Smooth muscle cell (in vitro differentiated cells): ENCODE measurements around the gene AQP4. TPM values are rescaled to one million over a fixed set of nuclear protein-coding genes. Genes with fewer than 3 reads are reported as not detected.

Experiments
- DNase-seq: peaks from one replicate; lab custom pipeline; 2025; ENCODE audit not compliant: unreplicated experiment; lab: John Stamatoyannopoulos, UW
- H2AFZ ChIP-seq: fragments of 200-600 bp; sonication (generic); 2 replicates; pipeline ENCODE4 v1.6.0; 2016; ENCODE audit warnings: antibody characterized with exemption, low read depth, mild to moderate bottlenecking
- H3F3A ChIP-seq: fragments of 200-600 bp; sonication (generic); 2 replicates; pipeline ENCODE4 v1.6.0; 2017; ENCODE audit warnings: antibody characterized with exemption, low read depth
- H3K27ac ChIP-seq: fragments of 200-600 bp; sonication (generic); 2 replicates; pipeline ENCODE4 v1.5.1; 2016; ENCODE audit warnings: low read depth, mild to moderate bottlenecking
- H3K27me3 ChIP-seq: fragments of 200-600 bp; sonication (generic); 2 replicates; pipeline ENCODE4 v1.6.1; 2016; ENCODE audit warnings: low read depth, mild to moderate bottlenecking
- H3K36me3 ChIP-seq: fragments of 200-600 bp; sonication (generic); 2 replicates; pipeline ENCODE4 v1.5.1; 2016; ENCODE audit warnings: low read depth
- H3K4me1 ChIP-seq: fragments of 200-600 bp; sonication (generic); 2 replicates; pipeline ENCODE4 v1.5.1; 2016; ENCODE audit warnings: low read depth
- H3K4me2 ChIP-seq: fragments of 200-600 bp; sonication (generic); 2 replicates; pipeline ENCODE4 v1.6.0; 2016; ENCODE audit warnings: mild to moderate bottlenecking
- H3K4me3 ChIP-seq: fragments of 200-600 bp; sonication (generic); 2 replicates; pipeline ENCODE4 v1.5.1; 2016; ENCODE audit warnings: mild to moderate bottlenecking
- H3K79me2 ChIP-seq: fragments of 200-600 bp; sonication (generic); 2 replicates; pipeline ENCODE4 v1.6.0; 2016; ENCODE audit warnings: low read depth, mild to moderate bottlenecking
- H3K9ac ChIP-seq: fragments of 200-600 bp; sonication (generic); 2 replicates; pipeline ENCODE4 v1.6.0; 2016; ENCODE audit warnings: low read depth
- H3K9me3 ChIP-seq: fragments of 200-600 bp; sonication (generic); replicated peaks from 2 replicates; pipeline ENCODE4 v1.5.1; 2016; ENCODE audit warnings: low read depth
- H4K20me1 ChIP-seq: fragments of 200-600 bp; sonication (generic); 2 replicates; pipeline ENCODE4 v1.6.0; 2016; ENCODE audit warnings: low read depth
- CTCF ChIP-seq: fragments of 200-600 bp; sonication (generic); IDR thresholded peaks from 2 replicates; pipeline ENCODE4 v1.5.1; 2017; ENCODE audit warnings: borderline replicate concordance, mild to moderate bottlenecking, antibody characterized with exemption; ENCODE audit not compliant: insufficient read depth, poor library complexity, severe bottlenecking
- whole genome bisulfite sequencing: methylation state at CpG from one replicate; pipeline ENCODE4 v1.1.7; 2016; ENCODE audit warnings: low lambda C conversion rate; 5-methylcytosine and 5-hydroxymethylcytosine counted together
- polyA plus RNA-seq: library from polyadenylated mRNA; unstranded; fragments of >200 nt; fragmentation: Nextera tagmentation; extraction: Ambion mirVana; gene quantifications from 2 replicates; pipeline ENCODE4 v1.2.1, GENCODE V29; 2016
- total RNA-seq: library from RNA; depleted of rRNA; stranded (reverse); fragments of >200 nt; gene quantifications from 2 replicates; pipeline ENCODE4 v1.2.3, GENCODE V29; 2014

The AQP4 gene
- total and polyA plus RNA-seq, 2 experiments from 2014 or later, result not detected

GRCh38 chr18:26812462-26812861 is 53.0 kb downstream of the AQP4 start:
- no peak overlapping the region for H3K4me3 ChIP-seq
- no peaks in the 10 kb centered on the region for H3K36me3 ChIP-seq
- no peak overlapping the region for H3K9ac ChIP-seq
- H3K4me2 ChIP-seq, result no peak overlapping the region
- no peak overlapping the region for H2AFZ ChIP-seq
- H3K9me3 ChIP-seq, result no peaks in the 10 kb centered on the region
- no peak for DNase-seq
- 90% methylated on average over 3 of the region's 3 CpGs for WGBS
- H3K27me3 ChIP-seq, result no peaks in the 10 kb centered on the region
- no peak overlapping the region for H3K27ac ChIP-seq
- no peaks in the 10 kb centered on the region for H3F3A ChIP-seq
- H3K79me2 ChIP-seq, result no peaks in the 10 kb centered on the region
- H4K20me1 ChIP-seq, result no peaks in the 10 kb centered on the region
- H3K4me1 ChIP-seq, result no peaks in the 10 kb centered on the region
- TF ChIP-seq CTCF, result no peak

- Histone ChIP-seq H3K9ac (no peak overlapping the region), H3K79me2 (no peaks in the 10 kb centered on the region), H3K4me3 (no peak overlapping the region), H2AFZ (no peak overlapping the region), H3K9me3 (no peaks in the 10 kb centered on the region), H3K4me1 (peaks cover 2% of the 10 kb centered on the region), H3K27me3 (no peaks in the 10 kb centered on the region), H3K4me2 (no peak overlapping the region), H3F3A (no peaks in the 10 kb centered on the region), H4K20me1 (no peaks in the 10 kb centered on the region), H3K36me3 (no peaks in the 10 kb centered on the region), H3K27ac (no peak overlapping the region)
- no peak for TF ChIP-seq CTCF
- 92% methylated on average over 5 of the region's 5 CpGs for WGBS
- no peak for DNase-seq
These were observed 56.2 kb downstream of the AQP4 start for GRCh38 chr18:26809346-26809745.

- Histone ChIP-seq H3K4me3 (no peak overlapping the region), H3K9ac (no peak overlapping the region), H3K4me1 (peaks cover 10% of the 10 kb centered on the region), H3K4me2 (no peak overlapping the region), H3K9me3 (no peaks in the 10 kb centered on the region), H2AFZ (no peak overlapping the region), H3K27ac (no peak overlapping the region), H3K79me2 (no peaks in the 10 kb centered on the region), H3K27me3 (no peaks in the 10 kb centered on the region), H3K36me3 (no peaks in the 10 kb centered on the region), H4K20me1 (no peaks in the 10 kb centered on the region), H3F3A (no peaks in the 10 kb centered on the region)
- 69% methylated on average over 1 of the region's 1 CpG for WGBS
- no peak for TF ChIP-seq CTCF
- DNase-seq, result no peak
These were observed 59.3 kb downstream of the AQP4 start for GRCh38 chr18:26806224-26806623.

GRCh38 chr18:26804519-26804918 is 61.0 kb downstream of the AQP4 start:
- Histone ChIP-seq H3K4me1 (peaks cover 10% of the 10 kb centered on the region), H3K36me3 (no peaks in the 10 kb centered on the region), H3K27me3 (no peaks in the 10 kb centered on the region), H3K79me2 (no peaks in the 10 kb centered on the region), H3K9ac (no peak overlapping the region), H3K27ac (no peak overlapping the region), H4K20me1 (no peaks in the 10 kb centered on the region), H3K4me3 (no peak overlapping the region), H3K4me2 (no peak overlapping the region), H3K9me3 (peaks cover 3% of the 10 kb centered on the region), H3F3A (no peaks in the 10 kb centered on the region), H2AFZ (no peak overlapping the region)
- WGBS, result 20% methylated on average over 1 of the region's 1 CpG
- DNase-seq, result no peak
- no peak for TF ChIP-seq CTCF
